ENCODE data around the gene RAB8A.

The RAB8A gene

DNA sequence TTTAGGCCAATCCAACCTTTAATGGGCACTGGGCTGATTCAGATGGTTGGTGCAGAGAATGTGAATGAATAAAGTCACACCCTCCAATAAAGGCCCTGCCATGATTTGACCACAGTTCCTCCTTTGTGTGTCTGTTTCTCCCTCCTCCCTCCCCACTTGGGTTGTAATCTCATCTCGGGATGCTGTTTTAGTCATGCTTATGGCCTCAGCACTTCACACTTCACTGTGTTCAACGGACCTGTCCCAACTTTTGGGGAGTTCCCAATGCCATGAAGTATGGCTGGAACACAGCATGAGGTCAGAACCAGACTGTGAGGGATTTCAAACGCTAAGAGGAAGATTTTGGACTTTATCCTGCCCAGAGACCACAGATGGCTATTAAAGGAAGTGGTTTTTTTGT lies 5.6 kb upstream of the RAB8A start:
- no peak for DNase-seq (ENCODE audit: extremely low read depth in 1 of 2, low read depth in 1 of 2)

- DNase-seq (ENCODE audit: extremely low read depth in 1 of 2, low read depth in 1 of 2), result no peak
These were observed 442 bp downstream of the RAB8A start for GRCh38 chr19:16111909-16112752.

DNA sequence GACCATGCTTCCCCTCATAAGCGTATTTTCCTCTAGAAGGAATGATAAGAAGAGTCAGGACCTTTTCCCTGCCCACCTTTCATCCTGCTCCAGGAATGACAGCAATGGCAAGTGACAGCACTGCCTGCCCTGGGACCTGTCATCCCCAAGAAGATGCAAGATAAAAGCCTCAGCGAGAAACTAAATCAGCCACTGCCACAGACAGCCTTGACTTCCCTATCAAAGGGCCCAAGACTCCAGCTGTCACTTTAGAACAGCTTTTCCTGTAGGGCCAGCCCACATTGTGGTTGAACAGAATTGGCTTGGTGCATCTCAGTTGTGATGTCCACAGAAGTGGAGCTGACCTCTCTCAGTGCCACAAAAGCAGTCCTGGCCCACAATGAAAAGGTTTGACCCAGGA lies 1.1 kb downstream of the RAB8A start:
- no peak for DNase-seq (ENCODE audit: extremely low read depth in 1 of 2, low read depth in 1 of 2)

DNA sequence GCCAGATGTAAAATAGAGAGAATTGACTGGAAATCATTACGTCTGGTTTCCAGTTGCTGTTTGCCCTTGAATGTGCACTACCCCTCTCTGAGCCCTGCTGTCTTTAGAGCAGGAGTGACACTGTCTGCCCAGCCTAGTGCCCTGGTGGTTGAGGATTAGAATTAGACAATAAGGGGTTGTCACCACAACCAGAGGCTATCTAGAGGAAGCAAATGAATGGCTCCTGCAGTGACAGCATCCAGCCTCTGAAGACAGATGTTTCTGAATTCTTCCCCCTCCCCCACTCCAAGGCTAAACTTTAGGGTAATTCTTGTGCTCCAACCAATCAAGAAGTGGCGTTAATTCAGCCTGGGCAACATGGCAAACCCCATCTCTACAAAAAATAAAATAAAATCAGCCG lies 2.0 kb downstream of the RAB8A start:
- no peak for DNase-seq (ENCODE audit: extremely low read depth in 1 of 2, low read depth in 1 of 2)

DNA sequence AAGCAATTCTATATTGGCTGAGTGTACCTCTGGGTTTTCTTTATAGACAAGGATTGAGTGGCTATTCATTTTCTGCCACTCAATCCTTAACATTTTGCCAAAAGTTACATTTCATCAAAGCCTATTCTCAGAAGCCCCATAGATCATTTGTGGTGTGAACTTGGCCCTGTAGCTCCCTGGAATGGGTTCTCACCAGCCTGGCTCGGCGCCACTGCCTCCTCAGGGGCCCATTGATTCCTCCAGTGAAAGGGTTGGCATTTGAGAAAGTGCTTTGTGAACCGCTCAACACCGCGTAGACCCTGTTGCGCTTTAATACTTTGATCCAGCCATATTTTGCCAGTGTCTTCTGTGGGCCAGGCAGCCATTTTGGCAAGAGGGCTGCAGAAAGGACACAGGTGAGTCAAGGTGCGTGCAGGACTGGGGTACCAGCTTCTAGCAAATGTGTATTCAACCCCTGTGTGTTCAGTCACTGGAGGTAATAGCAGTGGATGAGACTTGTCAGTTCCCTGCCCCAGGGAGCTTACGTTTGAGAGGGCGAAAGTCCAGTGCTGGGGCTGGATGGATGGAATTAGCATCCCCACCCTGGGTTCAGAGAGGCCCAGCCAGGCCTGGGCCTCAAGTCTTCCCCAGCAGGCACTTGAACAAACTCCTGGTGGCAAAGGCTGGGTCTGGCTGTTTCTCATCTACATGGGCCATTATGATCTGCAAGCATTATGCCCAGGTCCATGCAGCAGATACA lies 3.8 kb downstream of the RAB8A start:
- DNase-seq (ENCODE audit: extremely low read depth in 1 of 2, low read depth in 1 of 2), result no peak

- DNase-seq (ENCODE audit: extremely low read depth in 1 of 2, low read depth in 1 of 2), result no peak
These were observed 4.4 kb downstream of the RAB8A start for GRCh38 chr19:16116067-16116466.

DNA sequence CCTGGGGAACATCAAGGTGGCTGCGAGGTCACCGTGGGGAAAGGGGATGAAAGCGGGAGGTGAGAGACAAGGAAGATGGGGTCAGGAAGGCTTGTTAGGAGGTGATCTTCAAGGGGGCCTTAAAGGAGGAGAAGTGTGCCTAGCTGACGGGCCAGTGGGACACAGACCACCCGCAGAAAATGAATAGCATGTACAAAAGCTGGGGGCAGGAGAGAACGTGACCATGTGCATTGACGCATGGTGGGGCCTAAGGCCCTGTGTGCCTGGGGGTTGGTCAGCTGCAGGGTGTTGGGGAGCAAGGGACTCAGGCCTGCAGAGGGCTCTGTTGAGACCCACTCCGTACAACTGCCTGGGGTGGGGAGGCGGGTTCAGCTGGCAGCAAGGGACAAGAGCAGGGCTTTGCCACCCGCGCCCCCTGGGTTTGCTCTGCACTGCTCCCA lies 5.9 kb downstream of the RAB8A start:
- DNase-seq (ENCODE audit: extremely low read depth in 1 of 2, low read depth in 1 of 2), result no peak

GRCh38 chr19:16118489-16119033 lies 6.9 kb downstream of the RAB8A start:
- DNase-seq (ENCODE audit: extremely low read depth in 1 of 2, low read depth in 1 of 2), result peak; percentile 39 to 57

DNA sequence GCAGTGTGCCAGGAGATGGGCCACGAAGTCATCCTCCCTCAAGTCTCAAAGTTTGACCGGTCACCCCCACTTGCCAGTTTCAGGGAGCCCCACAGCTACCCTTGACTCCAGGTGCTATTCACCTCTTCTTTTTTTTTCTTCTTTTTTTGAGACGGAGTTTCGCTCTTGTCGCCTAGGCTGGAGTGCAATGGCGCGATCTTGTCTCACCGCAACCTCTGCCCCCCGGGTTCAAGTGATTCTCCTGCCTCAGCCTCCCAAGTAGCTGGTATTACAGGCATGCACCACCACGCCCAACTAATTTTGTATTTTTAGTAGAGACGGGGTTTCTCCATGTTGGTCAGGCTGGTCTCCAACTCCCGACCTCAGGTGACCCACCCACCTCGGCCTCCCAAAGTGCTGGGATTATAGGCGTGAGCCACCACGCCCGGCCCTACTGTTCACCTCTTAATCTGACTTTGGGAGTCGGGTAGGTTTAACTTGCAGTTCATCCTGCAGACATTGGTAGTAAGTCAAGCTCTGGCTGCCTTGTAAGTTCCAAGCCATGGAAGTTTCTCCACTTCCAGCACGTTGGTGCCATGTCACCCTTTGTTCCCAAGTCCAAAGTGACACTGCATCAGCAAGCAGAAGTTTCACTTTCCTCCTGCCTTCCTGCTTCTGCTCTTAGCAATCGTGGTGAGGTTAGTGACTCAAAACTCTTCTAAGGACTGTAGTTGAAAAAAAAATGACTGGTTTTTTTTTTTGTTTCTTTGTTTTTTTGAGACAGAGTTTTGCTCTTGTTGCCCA lies 7.6 kb downstream of the RAB8A start:
- peak in 1 of 2 donors; percentile 37 for DNase-seq (ENCODE audit: extremely low read depth in 1 of 2, low read depth in 1 of 2)

DNA sequence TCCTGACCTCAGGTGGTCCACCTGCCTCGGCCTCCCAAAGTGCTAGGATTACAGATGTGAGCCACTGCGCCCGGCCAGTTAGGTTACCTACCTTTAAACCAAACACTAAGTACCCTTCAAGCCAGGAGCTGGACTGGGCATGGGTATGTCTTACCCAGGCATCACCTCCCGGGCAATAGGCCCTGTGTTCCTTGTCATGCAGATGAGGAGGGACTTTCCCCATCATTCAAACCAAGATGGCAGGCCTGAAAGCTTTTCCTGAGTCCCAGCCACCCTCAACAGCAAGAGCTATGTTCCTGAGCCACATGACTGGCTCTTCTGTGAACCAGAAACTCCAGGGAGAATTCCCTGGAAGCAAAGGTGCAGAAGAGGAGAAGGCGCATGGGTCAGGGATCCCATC lies 9.5 kb downstream of the RAB8A start:
- no peak for DNase-seq (ENCODE audit: extremely low read depth in 1 of 2, low read depth in 1 of 2)

DNA sequence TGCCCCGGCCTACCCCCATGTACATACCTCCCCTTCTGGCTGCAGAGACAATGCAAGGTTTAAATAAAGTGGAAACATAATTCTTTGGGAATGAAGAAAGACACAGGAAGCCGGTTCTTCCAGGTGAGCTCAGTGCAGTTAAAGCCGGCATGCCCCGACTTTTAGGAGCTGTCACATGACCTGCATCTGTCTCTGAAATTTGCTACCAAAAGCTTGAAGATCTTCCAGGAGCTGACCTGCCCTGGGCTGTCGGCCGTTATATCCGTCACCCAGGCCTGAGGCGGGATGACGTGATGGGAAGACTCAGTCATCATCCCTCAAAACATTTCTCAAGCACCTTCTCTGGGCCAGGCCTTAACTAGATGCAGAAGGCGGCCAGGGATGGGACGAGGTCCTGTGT lies 10.3 kb downstream of the RAB8A start:
- no peak for DNase-seq (ENCODE audit: extremely low read depth in 1 of 2, low read depth in 1 of 2)

- no peak for DNase-seq (ENCODE audit: extremely low read depth in 1 of 2, low read depth in 1 of 2)
These were observed 13.3 kb downstream of the RAB8A start for GRCh38 chr19:16124953-16125352.

GRCh38 chr19:16125737-16126495 lies 14.2 kb downstream of the RAB8A start:
- DNase-seq (ENCODE audit: extremely low read depth in 1 of 2, low read depth in 1 of 2), result no peak

DNA sequence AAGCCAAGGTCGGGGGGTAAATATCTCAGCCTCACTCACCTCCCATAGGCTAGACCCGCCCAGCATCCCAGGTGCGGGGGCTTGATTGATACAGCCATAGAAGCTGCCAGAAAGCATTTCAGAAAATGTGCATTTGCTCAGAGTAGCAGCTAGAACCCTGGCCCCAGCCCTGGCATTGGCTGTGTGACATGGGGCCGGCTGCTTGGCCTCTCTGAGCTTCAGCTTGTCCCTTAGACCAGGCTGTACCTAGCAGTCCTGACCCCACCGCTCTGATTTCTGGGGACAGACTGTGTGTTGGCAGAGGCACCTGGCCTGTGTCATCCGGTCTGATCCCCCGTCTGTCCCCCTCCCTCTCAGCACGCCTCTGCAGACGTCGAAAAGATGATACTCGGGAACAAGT lies 15.4 kb downstream of the RAB8A start:
- DNase-seq (ENCODE audit: extremely low read depth in 1 of 2, low read depth in 1 of 2), result no peak

DNA sequence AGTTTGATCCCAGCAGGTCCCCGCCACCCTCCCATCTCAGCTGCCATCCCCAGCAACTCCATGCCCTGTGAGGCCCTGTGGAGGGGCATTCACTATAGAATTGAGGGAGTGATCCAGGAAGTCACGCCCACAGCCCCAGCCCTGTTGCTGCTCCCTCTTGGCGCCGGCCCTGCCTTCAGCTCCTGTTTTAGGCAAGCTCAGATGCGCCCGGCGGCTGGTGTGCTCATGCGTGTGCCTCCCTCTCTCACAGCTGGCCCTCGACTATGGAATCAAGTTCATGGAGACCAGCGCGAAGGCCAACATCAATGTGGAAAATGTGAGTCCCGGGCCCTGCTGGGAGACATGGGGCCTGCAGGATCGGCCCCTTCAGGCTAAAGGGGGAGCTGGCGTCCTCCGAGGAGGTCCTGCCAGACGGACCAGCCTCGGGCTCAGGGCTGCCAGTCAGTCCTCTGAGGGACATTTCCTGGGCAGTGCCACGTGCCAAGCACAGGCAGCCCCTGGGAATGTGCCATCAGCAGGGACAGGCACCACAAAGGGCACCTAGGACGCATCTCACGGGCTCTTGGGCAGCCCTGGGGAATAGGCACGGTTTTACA lies 16.2 kb downstream of the RAB8A start:
- DNase-seq (ENCODE audit: extremely low read depth in 1 of 2, low read depth in 1 of 2), result no peak

GRCh38 chr19:16131648-16132047 lies 20.0 kb downstream of the RAB8A start:
- DNase-seq (ENCODE audit: extremely low read depth in 1 of 2, low read depth in 1 of 2), result no peak

DNA sequence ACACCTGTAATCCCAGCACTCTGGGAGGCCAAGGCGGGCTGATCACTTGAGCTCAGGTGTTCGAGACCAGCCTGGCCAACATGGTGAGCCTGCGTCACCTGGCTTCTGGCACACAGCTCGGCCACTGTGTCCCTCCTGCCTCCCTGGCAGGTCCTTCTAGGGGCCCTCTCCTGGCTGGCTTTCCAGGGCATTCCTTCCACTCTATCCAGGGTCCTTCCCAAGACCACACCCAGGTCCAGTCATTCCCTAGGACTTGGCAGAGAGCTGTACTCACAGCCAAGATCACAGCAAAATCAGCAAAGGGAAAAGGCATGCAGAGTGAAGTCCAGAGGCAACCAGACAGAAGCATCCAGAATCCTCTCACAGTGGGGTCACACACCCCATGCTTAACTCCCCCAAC lies 22.1 kb downstream of the RAB8A start:
- no peak for DNase-seq (ENCODE audit: extremely low read depth in 1 of 2, low read depth in 1 of 2)

DNA sequence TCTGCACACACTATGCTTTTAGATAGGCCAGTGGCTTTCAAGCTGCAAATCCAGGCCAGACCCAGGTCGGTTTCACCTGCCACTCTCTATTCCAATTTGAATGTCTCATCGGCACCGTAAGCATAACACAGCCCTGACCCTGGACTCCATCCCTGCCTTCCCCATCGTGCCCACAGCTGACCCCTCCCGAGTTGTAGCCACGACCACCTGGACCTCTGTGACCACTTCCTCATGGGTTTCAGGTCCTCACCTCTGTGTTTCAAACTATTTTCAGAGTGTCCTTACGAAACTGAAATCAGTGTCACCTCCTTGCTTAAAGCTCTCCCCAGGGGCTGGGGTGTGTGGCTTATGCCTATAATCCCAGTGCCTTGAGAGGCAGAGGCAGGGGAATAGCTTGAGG lies 22.8 kb downstream of the RAB8A start:
- DNase-seq (ENCODE audit: extremely low read depth in 1 of 2, low read depth in 1 of 2), result no peak

DNA sequence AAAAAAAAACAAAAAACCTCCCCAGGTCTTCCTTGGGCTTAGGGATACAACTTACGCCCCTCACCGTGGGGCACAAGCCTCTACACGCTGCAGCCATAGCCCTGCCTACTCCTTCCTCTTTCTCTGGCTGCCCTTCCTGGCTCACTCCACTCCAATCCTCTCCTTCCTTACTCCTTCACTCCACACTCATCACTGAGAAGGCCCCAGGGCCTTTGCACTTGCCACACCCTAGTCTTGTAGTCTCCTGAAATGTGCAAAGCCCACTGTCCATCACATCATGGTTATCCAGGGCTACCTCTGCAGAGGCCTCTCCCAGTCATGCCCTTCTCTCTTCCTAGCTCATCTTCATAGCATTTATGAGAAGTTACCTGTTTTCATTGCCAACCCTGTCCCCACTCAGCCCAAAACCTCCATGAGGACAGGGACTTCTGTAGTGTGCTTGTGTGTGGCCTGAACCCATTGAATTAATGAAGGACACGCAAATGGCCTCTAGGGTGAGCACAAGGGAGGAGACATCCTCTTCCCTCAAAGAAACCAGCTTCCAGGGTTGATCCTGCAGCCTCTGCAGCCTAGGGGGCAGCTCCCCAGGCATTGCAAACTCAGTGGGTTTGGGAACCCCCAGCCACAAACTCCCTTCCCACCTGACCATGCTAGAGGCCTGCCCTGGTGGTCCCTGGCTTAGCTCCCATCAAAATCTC lies 23.9 kb downstream of the RAB8A start:
- no peak for DNase-seq (ENCODE audit: extremely low read depth in 1 of 2, low read depth in 1 of 2)

Data from stimulated activated CD8-positive, alpha-beta memory T cell treated with anti-CD3 and anti-CD28 coated beads, Interleukin-7, amount 100 ng/mL, for 48 hours (primary cell).